NCI-H1694 treated with DMSO at 0.1 percent for 48 hours (cell line): Measurements from ENCODE around the gene TSGA10.
"Not testable (repeated sequence)": the region's sequence is repeated elsewhere in the genome, so short reads cannot be mapped to it uniquely, and the experiment has no call there.

Experiments
- DNase-seq: peaks from one replicate; lab custom pipeline; 2025; lab: John Stamatoyannopoulos, UW

The TSGA10 gene

DNA sequence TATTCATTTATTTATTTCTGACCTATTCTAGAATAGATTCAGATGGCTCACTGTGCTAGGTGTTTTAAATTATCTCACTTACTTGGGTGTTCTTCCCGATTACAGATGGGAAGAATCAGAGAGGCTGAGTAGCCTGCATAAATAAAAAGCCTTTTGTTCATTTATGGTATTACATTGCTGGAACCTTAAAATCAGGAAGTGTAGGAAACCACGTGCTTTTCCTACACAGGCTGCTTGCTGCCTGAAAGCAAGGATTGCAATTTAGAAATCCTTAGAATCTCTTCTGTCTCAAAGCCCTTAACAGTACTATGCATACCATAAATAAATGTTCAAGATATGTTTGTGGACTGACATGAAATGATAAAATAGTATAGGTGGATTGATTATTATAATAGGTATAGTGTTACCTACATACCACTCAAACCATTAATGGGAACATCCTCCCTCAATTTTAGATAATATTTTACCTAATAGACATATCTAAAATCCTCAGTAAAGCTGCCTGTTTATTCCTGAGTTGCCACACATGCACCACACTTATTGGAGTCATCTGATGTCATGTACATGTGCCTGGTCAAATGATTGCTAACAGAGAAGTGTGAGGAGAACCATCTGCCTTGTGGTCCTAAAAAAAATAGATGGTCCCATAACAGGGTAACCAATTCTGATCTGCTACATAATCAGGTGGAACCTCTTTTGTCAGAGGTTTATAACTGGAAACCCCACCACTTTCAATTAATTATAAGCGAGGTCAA lies 86.7 kb downstream of the TSGA10 start:
- no peak for DNase-seq

- peak; percentile 55 for DNase-seq
Measured at GRCh38 chr2:99066075-99066958, 88.4 kb downstream of the TSGA10 start.

DNA sequence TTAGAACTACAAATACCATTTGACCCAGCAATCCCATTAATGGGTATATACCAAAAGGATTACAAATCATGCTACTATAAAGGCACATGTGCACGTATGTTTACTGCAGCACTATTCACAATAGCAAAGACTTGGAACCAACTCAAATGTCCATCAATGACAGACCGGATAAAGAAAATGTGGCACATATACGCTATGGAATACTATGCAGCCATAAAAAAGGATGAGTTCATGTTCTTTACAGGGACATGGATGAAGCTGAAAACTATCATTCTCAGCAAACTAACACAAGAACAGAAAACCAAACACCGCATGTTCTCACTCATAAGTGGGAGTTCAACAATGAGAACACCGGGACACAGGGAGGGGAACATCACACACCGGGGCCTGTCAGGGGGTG lies 105.6 kb downstream of the TSGA10 start:
- not testable (repeated sequence) for DNase-seq

DNA sequence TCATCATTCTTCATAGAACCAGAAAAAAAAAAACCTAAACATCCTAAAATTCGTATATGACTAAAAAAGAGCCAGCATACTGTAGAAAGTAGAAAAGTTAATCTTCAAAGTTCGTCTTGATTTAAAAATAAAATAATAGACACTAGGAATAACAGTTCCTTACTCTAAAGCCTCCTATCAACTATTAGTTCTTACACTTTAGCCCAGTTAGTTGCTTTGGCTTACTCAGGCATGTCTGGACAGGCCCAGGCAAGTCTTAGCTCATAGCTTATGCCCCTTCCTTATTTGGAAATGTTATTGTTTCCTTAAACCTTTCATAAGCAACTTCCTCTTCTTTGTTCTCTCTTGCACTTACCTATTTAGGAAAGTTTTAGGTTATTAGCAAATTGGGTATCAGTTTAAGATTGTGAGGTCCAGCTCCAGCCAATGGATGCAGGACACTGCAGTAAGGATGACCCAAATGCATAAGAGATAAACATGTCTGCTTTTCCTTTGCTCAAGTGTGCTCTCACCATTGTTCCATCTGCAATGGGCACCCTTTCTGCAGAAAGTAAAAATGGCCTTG lies 113.9 kb downstream of the TSGA10 start:
- DNase-seq = not testable (repeated sequence)

- DNase-seq = no peak
Measured at GRCh38 chr2:99035920-99036319, 118.8 kb downstream of the TSGA10 start.

DNA sequence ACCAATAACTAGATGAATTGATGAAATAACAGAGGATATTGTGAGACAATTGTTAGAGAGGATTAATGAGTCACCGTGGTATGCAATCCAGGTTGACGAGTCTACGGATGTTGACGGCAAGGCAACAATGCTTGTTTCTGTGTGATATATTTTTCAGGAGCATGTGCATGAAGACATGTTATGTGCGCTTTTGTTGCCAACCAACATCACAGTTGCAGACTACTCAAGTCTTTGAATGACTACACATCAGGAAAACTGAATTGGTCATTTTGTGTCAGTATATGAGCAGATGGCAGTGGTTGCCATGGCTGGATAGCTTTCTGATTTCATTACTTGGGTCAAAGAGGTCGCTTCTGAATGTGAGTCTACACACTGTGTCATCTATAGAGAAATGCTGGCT lies 122.0 kb downstream of the TSGA10 start:
- DNase-seq = no peak

DNA sequence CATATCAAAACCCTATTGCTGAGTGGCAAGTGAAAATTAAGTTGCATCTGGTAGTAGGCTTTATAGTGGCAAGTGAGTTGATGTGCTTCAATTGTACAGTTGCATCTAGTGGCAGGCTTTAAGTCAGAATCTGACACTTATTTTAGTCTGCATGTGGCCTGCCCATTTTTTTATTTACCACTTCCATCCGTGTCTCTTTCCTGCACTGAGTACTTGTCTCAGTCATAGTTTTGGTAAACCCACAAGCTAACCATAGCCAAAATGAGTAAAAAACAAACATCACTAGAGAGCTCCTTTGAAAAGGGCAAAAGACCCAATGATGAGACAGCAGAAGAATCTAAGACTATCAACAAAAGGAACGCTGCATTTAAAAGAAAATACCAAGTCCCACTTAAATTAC lies 122.7 kb downstream of the TSGA10 start:
- DNase-seq = no peak

DNA sequence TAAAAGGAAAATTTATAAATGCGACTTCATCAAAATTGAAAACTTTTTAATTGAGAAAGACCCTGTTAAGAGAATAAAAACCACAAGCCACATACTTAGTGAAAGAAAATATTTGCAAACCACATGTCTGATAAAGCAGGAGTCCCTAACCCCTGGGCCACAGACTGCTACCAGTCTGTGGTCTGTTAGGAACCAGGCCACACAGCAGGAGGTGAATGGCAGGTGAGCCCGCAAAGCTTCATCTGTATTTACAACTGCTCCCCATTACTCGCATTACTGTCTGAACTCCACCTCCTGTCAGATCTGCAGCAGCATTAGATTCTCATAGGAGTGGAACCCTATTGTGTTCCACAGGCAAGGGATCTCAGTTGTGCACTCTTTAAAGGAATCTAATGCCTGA lies 123.3 kb downstream of the TSGA10 start:
- DNase-seq = no peak

GRCh38 chr2:99028558-99028957 lies 126.2 kb downstream of the TSGA10 start:
- no peak for DNase-seq

- no peak for DNase-seq
Measured at GRCh38 chr2:99027856-99028255, 126.9 kb downstream of the TSGA10 start.

DNA sequence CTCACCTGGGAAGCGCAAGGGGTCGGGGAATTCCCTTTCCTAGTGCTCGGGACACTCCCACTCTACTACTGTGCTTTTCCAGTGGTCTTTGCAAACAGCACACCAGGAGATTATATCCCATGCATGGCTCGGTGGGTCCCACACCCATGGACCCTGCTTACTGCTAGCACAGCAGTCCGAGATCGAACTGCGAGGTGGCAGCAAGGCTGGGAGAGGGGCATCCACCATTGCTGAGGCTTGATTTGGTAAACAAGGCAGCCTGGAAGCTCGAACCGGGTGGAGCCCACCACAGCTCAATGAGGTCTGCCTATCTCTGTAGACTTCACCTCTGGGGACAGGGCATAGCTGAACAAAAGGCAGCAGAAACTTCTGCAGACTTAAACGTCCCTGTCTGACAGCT lies 154.0 kb downstream of the TSGA10 start:
- no peak for DNase-seq

DNA sequence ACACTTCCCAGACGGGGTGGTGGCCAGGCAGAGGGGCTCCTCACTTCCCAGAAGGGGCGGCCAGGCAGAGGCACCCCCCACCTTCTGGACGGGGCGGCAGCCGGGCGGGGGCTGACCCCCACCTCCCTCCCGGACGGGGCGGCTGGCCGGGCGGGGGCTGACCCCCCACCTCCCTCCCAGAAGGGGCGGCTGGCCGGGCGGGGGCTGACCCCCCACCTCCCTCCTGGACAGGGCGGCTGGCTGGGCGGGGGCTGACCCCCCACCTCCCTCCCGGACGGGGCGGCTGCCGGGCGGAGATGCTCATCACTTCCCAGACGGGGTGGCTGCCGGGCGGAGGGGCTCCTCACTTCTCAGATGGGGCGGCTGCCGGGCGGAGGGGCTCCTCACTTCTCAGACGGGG lies 166.0 kb downstream of the TSGA10 start:
- not testable (repeated sequence) for DNase-seq

GRCh38 chr2:98985905-98986666 lies 168.7 kb downstream of the TSGA10 start:
- no peak for DNase-seq

DNA sequence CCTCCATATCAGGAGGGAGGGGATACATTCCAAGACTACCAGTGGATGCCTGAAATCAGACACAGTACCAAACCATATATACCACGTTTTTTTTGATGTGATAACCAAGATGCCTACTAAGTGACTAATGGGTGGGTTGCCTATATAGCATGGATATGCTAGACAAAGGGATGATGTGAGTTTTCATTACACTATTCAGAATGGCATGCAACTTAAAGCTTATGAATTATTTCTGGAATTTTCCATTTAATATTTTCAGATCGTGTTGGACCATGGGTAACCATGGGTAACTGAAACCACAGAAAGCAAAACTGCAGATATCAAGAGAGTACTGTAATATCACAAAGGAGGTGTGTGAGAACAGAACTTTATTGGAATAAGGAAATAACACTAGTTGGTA lies 179.1 kb downstream of the TSGA10 start:
- DNase-seq = no peak

- DNase-seq = no peak
Measured at GRCh38 chr2:98972582-98973167, 182.1 kb downstream of the TSGA10 start.

DNA sequence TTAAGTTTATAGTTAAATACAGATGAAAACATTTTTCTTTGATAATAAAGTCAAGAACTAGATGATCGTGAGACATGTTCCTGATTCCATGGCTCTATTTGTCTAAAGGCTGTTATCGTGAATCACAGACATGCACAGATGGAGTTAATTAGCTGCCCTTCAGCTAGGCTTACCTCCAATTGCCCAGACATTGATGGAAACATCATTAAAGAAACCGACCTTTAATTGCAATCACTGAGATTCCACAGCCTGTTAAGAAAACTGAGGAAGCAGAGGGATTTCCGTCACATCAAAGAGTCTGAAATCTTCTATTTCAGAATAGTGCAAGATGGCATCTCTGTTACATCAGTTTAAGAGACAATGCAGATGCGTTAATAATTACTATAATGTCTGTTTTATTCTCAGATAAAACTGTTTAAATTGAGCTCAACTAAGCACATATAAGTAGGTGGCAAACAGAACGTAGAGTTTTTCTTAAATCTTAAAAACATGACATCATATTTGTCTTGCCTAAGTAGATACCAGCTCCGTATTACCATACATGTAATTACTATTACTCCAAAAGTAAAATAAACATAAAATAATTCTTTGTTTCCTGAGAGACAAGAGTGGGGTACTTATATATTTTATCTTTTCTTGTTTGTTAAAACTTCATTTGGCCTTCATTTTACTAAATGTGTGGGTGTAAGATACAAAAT lies 194.8 kb downstream of the TSGA10 start:
- DNase-seq = no peak

GRCh38 chr2:98952966-98953365 lies 201.8 kb downstream of the TSGA10 start:
- no peak for DNase-seq

DNA sequence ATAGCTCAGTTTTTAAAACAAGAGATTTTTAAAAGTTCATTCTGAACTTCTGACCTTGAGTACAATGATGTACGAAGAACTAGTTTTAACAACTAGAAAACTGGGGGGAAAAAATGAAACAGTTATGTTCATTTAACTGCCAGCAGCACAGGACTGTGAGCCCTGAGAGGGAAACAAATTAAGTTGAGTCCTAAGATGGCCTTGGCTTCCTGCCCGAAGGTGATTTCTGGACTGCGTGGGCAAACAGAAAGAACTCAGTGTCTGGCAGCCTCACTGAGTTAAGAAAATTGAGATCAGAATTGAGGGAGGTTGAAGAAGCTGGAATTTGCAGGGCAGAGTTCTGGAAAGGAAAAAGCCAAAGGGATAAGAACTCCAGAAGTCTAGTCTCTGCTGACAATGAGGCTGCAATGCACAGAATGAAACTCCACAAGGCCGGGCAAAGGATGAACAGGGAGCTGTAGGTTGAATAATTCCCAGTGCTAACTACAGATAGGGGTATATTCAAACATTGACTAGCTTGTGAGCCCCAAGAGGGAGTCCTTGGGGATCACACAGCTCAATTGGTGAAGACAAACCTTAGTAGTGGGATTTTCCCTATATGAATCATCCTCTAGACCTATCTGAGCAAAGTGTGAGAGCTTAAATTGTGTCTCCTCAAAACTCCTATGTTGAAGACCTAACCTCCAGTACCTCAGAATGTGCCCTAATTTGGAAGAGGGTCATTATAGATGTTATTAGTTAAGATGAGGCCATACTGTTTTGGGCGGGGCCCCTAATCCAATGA lies 205.6 kb downstream of the TSGA10 start:
- no peak for DNase-seq

DNA sequence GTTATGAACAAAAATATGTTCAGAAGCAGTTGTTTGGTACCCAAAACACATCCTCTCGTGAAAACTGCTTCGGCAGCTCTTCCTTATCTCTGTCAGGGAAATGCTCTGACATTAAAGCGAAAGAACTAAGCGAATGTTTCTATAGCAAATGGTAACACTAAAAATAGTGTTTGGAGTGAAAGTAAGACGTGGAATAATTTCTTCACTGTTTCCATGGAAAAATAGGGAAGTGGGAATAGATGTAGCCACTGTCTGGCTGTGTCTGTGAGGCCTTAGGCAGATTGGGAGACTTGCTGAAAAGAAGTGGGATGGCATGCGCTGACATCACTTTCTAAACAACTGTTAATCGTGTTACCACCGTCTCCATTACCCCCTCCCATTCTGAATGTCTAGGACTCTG lies 207.2 kb downstream of the TSGA10 start:
- no peak for DNase-seq
